ENCODE measurements around the gene ERMP1.

Gene ERMP1

GRCh38 chr9:5820425-5820824 is 12.5 kb downstream of the ERMP1 start:
- DNase-seq (ENCODE audit: low read depth) = no peak
- H3K4me3 ChIP-seq (ENCODE audit: low read depth, low read length) = no peak overlapping the region
- TF ChIP-seq CTCF (IDR thresholded peaks at IDR 0.05; ENCODE audit: low read depth, low read length, missing control alignments) = no peak

- no peak for TF ChIP-seq CTCF (IDR thresholded peaks at IDR 0.05; ENCODE audit: low read depth, low read length, missing control alignments)
- DNase-seq (ENCODE audit: low read depth) = no peak
- no peak overlapping the region for H3K4me3 ChIP-seq (ENCODE audit: low read depth, low read length)
These were observed 13.7 kb downstream of the ERMP1 start for GRCh38 chr9:5819174-5819573.

GRCh38 chr9:5818424-5819142 is 14.3 kb downstream of the ERMP1 start:
- TF ChIP-seq CTCF (IDR thresholded peaks at IDR 0.05; ENCODE audit: low read depth, low read length, missing control alignments) = no peak
- DNase-seq (ENCODE audit: low read depth) = no peak
- no peak overlapping the region for H3K4me3 ChIP-seq (ENCODE audit: low read depth, low read length)

GRCh38 chr9:5817862-5818261 is 15.1 kb downstream of the ERMP1 start:
- no peak overlapping the region for H3K4me3 ChIP-seq (ENCODE audit: low read depth, low read length)
- no peak for DNase-seq (ENCODE audit: low read depth)
- TF ChIP-seq CTCF (IDR thresholded peaks at IDR 0.05; ENCODE audit: low read depth, low read length, missing control alignments) = no peak

- no peak for DNase-seq (ENCODE audit: low read depth)
- H3K4me3 ChIP-seq (ENCODE audit: low read depth, low read length) = no peak overlapping the region
- no peak for TF ChIP-seq CTCF (IDR thresholded peaks at IDR 0.05; ENCODE audit: low read depth, low read length, missing control alignments)
These were observed 17.5 kb downstream of the ERMP1 start for GRCh38 chr9:5815461-5815860.

- no peak overlapping the region for H3K4me3 ChIP-seq (ENCODE audit: low read depth, low read length)
- no peak for TF ChIP-seq CTCF (IDR thresholded peaks at IDR 0.05; ENCODE audit: low read depth, low read length, missing control alignments)
- DNase-seq (ENCODE audit: low read depth) = no peak
These were observed 19.1 kb downstream of the ERMP1 start for GRCh38 chr9:5813824-5814223.

GRCh38 chr9:5811751-5812150 is 21.2 kb downstream of the ERMP1 start:
- no peak overlapping the region for H3K4me3 ChIP-seq (ENCODE audit: low read depth, low read length)
- DNase-seq (ENCODE audit: low read depth) = no peak
- no peak for TF ChIP-seq CTCF (IDR thresholded peaks at IDR 0.05; ENCODE audit: low read depth, low read length, missing control alignments)
